ENCODE results near the gene KDM5C. TPM values are rescaled to one million over a fixed set of nuclear protein-coding genes. Genes with fewer than 3 reads are reported as not detected.

The KDM5C gene
- total RNA-seq, 1 donor from 2014 or later = 84.5 TPM

GRCh38 chrX:53163436-53163835 is 61.6 kb downstream of the KDM5C start:
- Histone ChIP-seq H3K36me3 (ENCODE audit: insufficient read depth, low read length) (no peaks in the 10 kb centered on the region), H2AFZ (ENCODE audit: low read depth, low read length) (no peak overlapping the region), H4K20me1 (ENCODE audit: insufficient read depth, low read length) (no peaks in the 10 kb centered on the region), H3K4me3 (ENCODE audit: insufficient read depth, low read depth, low read length) (no peak overlapping the region), H3K79me2 (ENCODE audit: insufficient read depth, low read length) (no peaks in the 10 kb centered on the region), H3K27me3 (ENCODE audit: insufficient read depth, low read length) (no peaks in the 10 kb centered on the region), H3K4me2 (ENCODE audit: low read length) (no peak overlapping the region), H3K9me3 (ENCODE audit: insufficient read depth, low read depth, low read length) (no peaks in the 10 kb centered on the region), H3K27ac (ENCODE audit: low read depth, low read length) (no peak overlapping the region), H3K9ac (ENCODE audit: low read length) (no peak overlapping the region), H3K4me1 (ENCODE audit: insufficient read depth, low read length) (no peaks in the 10 kb centered on the region)
- Mint-ChIP-seq H3K9me3 (ENCODE audit: unreplicated experiment) (no peaks in the 10 kb centered on the region), H3K27me3 (ENCODE audit: low read depth, unreplicated experiment) (no peaks in the 10 kb centered on the region), H3K4me3 (ENCODE audit: unreplicated experiment) (no peak overlapping the region), H3K4me1 (ENCODE audit: low read depth, unreplicated experiment) (no peaks in the 10 kb centered on the region), H3K27ac (ENCODE audit: unreplicated experiment) (no peak overlapping the region), H3K36me3 (ENCODE audit: low read depth, unreplicated experiment) (no peaks in the 10 kb centered on the region)
- DNase-seq (ENCODE audit: low read depth) (no peak), FAIRE-seq (no peak)
- TF ChIP-seq, protein P1, sequence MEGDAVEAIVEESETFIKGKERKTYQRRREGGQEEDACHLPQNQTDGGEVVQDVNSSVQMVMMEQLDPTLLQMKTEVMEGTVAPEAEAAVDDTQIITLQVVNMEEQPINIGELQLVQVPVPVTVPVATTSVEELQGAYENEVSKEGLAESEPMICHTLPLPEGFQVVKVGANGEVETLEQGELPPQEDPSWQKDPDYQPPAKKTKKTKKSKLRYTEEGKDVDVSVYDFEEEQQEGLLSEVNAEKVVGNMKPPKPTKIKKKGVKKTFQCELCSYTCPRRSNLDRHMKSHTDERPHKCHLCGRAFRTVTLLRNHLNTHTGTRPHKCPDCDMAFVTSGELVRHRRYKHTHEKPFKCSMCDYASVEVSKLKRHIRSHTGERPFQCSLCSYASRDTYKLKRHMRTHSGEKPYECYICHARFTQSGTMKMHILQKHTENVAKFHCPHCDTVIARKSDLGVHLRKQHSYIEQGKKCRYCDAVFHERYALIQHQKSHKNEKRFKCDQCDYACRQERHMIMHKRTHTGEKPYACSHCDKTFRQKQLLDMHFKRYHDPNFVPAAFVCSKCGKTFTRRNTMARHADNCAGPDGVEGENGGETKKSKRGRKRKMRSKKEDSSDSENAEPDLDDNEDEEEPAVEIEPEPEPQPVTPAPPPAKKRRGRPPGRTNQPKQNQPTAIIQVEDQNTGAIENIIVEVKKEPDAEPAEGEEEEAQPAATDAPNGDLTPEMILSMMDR (IDR thresholded peaks at IDR 0.05; ENCODE audit: insufficient read depth, low read depth, low read length) = no peak
- TF ChIP-seq EZH2 (IDR thresholded peaks at IDR 0.05; ENCODE audit: insufficient read depth, low read length) = no peak

DNA sequence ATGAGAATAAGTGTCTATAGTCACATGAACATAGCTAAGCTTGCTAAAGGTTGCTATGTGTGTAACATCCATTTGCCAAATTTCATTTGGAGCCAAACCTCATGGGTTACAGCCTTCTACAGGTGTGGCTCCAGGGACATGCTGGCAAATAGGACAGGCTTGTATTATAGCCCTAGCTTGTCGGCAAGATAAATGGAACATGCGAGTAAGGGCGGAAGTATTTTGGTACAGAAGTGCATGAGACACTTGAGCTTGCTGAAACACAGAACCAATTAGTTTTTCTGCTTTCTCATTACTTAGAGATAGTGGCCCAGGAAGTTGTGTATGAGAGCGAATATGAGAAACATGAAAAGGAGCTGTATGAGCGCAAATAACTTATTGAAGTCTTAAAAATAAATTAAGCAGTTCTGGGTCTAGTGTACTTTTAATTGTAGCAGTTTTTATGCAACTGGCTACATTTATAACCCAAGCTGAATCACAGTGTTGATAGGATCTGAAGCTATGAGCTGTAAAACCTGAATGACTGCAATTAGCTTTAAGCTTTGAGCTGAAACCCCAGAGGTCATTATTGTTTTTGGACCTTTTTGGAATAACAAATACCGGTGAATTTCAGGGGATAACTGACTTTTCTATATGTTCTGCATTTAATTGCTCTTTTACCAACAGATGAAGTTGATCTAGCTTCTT is 64.6 kb downstream of the KDM5C start:
- no peak overlapping the region for H2AFZ ChIP-seq (ENCODE audit: low read depth, low read length)
- Mint-ChIP-seq H3K27me3 (ENCODE audit: low read depth, unreplicated experiment) (no peaks in the 10 kb centered on the region), H3K9me3 (ENCODE audit: unreplicated experiment) (no peaks in the 10 kb centered on the region), H3K27ac (ENCODE audit: unreplicated experiment) (no peak overlapping the region), H3K36me3 (ENCODE audit: low read depth, unreplicated experiment) (no peaks in the 10 kb centered on the region), H3K4me1 (ENCODE audit: low read depth, unreplicated experiment) (no peaks in the 10 kb centered on the region), H3K4me3 (ENCODE audit: unreplicated experiment) (no peak overlapping the region)
- TF ChIP-seq EZH2 (IDR thresholded peaks at IDR 0.05; ENCODE audit: insufficient read depth, low read length) = no peak
- TF ChIP-seq, protein P1 (IDR thresholded peaks at IDR 0.05; ENCODE audit: insufficient read depth, low read depth, low read length) = no peak
- no peak for FAIRE-seq
- no peaks in the 10 kb centered on the region for H3K9me3 ChIP-seq (ENCODE audit: insufficient read depth, low read depth, low read length)
- peak; percentile 5 for DNase-seq (ENCODE audit: low read depth)
- no peak overlapping the region for H3K9ac ChIP-seq (ENCODE audit: low read length)
- no peaks in the 10 kb centered on the region for H3K4me1 ChIP-seq (ENCODE audit: insufficient read depth, low read length)
- no peaks in the 10 kb centered on the region for H3K79me2 ChIP-seq (ENCODE audit: insufficient read depth, low read length)
- no peaks in the 10 kb centered on the region for H3K27me3 ChIP-seq (ENCODE audit: insufficient read depth, low read length)
- H4K20me1 ChIP-seq (ENCODE audit: insufficient read depth, low read length) = no peaks in the 10 kb centered on the region
- no peaks in the 10 kb centered on the region for H3K36me3 ChIP-seq (ENCODE audit: insufficient read depth, low read length)
- no peak overlapping the region for H3K27ac ChIP-seq (ENCODE audit: low read depth, low read length)
- H3K4me2 ChIP-seq (ENCODE audit: low read length) = no peak overlapping the region
- H3K4me3 ChIP-seq (ENCODE audit: insufficient read depth, low read depth, low read length) = no peak overlapping the region

GRCh38 chrX:53159184-53159583 is 65.8 kb downstream of the KDM5C start:
- H3K9ac ChIP-seq (ENCODE audit: low read length) = no peak overlapping the region
- H3K4me1 ChIP-seq (ENCODE audit: insufficient read depth, low read length) = no peaks in the 10 kb centered on the region
- Mint-ChIP-seq H3K36me3 (ENCODE audit: low read depth, unreplicated experiment) (no peaks in the 10 kb centered on the region), H3K4me3 (ENCODE audit: unreplicated experiment) (no peak overlapping the region), H3K9me3 (ENCODE audit: unreplicated experiment) (no peaks in the 10 kb centered on the region), H3K27me3 (ENCODE audit: low read depth, unreplicated experiment) (no peaks in the 10 kb centered on the region), H3K4me1 (ENCODE audit: low read depth, unreplicated experiment) (no peaks in the 10 kb centered on the region), H3K27ac (ENCODE audit: unreplicated experiment) (no peak overlapping the region)
- H3K79me2 ChIP-seq (ENCODE audit: insufficient read depth, low read length) = no peaks in the 10 kb centered on the region
- DNase-seq (ENCODE audit: low read depth) (no peak), FAIRE-seq (no peak)
- H3K27me3 ChIP-seq (ENCODE audit: insufficient read depth, low read length) = no peaks in the 10 kb centered on the region
- H3K36me3 ChIP-seq (ENCODE audit: insufficient read depth, low read length) = no peaks in the 10 kb centered on the region
- H3K27ac ChIP-seq (ENCODE audit: low read depth, low read length) = no peak overlapping the region
- TF ChIP-seq, protein P1 (IDR thresholded peaks at IDR 0.05; ENCODE audit: insufficient read depth, low read depth, low read length) = no peak
- no peak for TF ChIP-seq EZH2 (IDR thresholded peaks at IDR 0.05; ENCODE audit: insufficient read depth, low read length)
- no peaks in the 10 kb centered on the region for H3K9me3 ChIP-seq (ENCODE audit: insufficient read depth, low read depth, low read length)
- H3K4me2 ChIP-seq (ENCODE audit: low read length) = no peak overlapping the region
- no peak overlapping the region for H3K4me3 ChIP-seq (ENCODE audit: insufficient read depth, low read depth, low read length)
- no peaks in the 10 kb centered on the region for H4K20me1 ChIP-seq (ENCODE audit: insufficient read depth, low read length)
- H2AFZ ChIP-seq (ENCODE audit: low read depth, low read length) = no peak overlapping the region
